Activated T-cell treated with anti-CD3 and anti-CD28 coated beads for 4 hours (primary cell): ENCODE data around the gene NXPH2.
"Not testable (repeated sequence)": the region's sequence is repeated elsewhere in the genome, so short reads cannot be mapped to it uniquely, and the experiment has no call there.

Source experiments
- DNase-seq: peaks from one replicate; pipeline ENCODE4 v3.0.0-alpha.2; 2020

The NXPH2 gene

DNA sequence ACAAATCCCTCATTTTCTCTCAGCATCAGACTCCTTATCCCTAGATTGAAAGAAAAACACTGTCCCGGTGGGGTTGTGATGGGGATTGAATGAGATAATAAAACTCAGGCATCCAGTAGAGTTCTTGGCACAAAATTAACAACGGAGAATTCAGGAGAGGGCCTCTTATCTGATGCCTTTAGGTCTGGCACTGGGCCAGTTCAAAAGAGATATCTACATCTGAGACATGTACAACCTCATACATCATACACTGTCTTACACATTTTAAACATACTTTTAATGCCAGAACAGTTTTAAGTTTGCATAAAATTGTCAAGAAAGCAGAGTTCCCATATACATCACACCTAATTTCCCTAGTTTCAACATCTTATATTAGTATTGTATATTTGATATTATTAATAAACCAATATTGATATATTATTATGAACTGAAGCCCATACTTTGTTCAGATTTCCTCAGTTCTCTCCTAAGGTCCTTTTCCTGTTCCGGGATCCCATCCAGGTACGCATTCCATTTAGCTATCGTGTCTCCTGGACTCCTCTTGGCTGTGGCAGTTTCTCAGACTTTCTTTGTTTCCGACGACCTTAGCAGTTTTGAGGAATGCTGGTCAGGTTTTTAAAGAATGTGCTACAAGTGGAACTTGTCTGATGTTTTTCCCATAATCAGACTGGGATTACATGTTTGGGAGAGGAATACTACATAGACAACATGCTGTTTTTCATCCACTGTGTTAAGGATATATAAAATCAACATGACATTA lies 27.8 kb downstream of the NXPH2 start:
- DNase-seq, result no peak

DNA sequence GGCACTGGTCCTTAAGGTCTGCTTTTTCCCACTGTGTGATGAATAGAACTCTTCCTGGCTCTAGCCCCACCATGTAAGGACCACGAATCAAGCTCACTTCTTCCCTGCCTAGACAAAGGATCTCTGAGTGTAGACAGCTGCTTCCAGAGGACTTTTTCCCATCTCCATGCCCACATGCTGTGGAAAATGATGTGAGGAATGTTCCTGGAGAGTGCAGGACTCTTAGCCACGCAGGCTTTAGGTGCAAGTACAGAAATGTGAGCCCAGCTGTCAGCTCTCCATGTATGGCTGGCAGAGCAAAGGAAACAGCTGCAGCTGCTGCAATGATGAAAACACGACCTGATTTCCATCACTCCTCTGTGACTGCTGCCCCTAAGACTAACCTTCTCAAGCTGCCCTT lies 35.5 kb downstream of the NXPH2 start:
- DNase-seq, result no peak

GRCh38 chr2:138742441-138743057 lies 37.6 kb downstream of the NXPH2 start:
- no peak for DNase-seq

GRCh38 chr2:138741851-138742250 lies 38.3 kb downstream of the NXPH2 start:
- no peak for DNase-seq

- DNase-seq, result not testable (repeated sequence)
Observed at GRCh38 chr2:138737009-138737554, 43.1 kb downstream of the NXPH2 start.

DNA sequence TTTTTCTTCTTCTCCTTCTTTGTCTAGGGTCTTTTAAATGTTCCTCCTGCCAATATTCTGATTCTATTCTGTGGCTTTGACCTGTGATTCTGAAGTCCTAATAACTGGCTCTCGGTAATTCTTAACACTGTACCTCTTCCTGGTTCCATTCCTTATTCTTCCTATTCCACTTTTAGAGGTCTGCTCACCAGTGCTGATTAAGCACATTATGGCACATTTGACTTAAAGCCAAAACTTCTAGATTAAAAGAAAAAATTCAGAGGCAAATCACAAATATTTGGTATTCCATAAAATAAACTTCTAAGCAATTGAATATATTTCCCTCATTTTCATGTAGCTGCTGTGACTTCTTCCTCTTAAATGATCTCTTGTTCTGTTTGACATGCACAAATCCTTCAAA lies 47.5 kb downstream of the NXPH2 start:
- no peak for DNase-seq

- no peak for DNase-seq
Observed at GRCh38 chr2:138730497-138731030, 49.6 kb downstream of the NXPH2 start.

DNA sequence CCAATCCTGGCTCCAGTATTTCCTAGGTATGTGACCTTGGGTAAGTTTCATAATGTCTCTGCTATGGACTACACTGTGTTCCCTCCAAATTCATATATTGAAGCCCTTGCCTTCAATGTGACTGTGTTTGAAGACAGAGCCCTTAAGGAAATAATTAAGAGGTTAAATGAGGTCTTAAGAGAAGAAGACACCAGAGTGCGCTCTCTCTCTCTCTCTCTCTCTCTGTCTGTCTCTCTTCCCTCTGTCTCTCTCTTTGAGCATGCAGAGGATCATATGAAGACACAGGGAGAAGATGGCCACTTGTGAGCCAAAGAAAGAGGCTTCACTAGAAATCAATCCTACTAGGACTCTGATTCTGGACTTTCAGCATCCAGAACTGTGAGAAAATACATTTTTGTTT lies 52.2 kb downstream of the NXPH2 start:
- DNase-seq, result no peak

- no peak for DNase-seq
Observed at GRCh38 chr2:138726681-138727080, 53.5 kb downstream of the NXPH2 start.

DNA sequence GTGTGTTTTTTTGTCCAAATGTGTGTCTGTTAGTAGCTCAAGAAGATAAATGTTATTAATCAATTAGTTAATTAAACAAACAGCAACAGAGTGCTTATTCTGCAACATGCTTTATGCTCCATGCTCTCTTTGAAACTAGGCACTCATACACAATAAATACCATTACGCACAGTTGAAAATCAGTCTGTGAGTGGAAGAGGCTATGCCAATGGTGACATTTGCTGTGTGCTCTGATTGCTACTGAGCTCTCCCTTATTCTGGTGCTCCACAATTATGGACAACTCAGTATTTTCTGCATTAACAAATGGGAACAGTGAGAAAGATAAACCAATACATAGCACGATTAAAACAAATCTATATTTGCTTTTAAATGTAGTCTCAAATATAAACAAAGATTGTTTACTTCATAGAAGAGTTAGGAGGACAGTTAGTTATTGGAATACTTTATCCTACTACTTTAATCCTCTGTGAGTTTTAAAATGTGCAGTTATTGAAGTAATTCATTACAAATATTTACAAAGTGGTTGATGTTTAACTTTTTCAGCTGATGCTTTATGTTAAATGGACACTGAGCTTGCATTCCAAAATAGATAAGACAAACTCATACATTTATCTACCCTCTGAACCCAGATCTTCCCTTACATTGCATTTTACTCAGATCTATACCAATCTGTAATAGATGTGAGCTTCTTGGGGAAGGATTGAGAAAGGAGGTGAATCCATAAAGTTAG lies 55.3 kb downstream of the NXPH2 start:
- no peak for DNase-seq

DNA sequence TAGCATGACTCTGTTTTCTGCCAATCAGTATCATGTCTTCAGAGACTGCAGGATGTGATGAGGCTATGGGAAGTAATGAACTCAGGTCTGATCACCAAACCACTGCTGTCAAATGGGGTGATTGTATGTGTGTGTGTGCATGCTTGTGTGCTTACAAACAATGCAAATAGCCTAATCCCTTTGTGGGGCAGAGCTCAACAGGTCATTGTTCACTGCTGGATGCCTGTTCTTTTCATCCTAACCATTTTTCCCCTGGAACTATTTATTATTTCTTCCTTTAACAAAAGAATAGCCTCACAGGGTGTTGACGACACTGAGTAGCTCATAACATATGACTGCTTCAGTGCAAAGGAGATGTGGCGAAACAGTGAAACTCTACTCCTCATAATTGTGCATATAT lies 55.9 kb downstream of the NXPH2 start:
- DNase-seq, result no peak

DNA sequence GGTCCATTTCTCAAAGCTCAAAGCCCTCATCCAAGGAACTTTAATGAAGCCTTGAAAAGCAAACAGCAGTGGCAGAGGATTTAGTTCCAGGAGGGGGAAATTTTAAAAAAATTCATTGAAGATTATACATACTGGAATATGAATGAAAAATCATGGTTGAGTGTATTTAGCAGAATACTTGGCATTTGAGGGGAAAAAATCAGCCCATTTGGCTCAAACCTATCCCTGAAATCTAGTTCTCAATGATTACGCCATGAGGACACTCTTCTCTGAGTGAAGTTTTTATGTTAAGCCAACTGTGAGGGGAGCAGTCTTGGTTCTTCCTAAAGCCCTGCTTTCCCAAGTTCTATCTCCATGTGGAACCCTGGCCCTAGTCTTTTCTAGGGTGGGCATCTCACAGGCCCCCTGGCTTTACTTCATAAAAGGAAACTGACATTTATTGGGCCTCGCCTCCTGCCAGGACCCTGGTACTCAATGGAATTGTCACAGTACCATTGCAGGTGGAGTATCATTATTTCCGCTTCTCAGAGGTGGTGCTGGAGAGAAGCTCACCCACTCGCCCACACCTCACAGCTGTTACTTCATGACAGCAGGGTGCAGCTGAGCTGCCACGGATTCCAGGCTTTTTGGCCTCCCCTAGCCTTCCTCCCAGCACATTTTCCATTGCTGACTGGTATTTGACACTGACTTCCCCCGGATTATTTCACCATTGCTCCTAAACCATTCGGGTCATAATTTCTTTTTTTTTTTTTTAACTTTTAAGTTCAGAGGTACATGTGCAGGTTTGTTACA lies 56.8 kb downstream of the NXPH2 start:
- DNase-seq, result no peak

GRCh38 chr2:138722316-138722715 lies 57.9 kb downstream of the NXPH2 start:
- no peak for DNase-seq

GRCh38 chr2:138720035-138720838 lies 60.0 kb downstream of the NXPH2 start:
- no peak for DNase-seq

GRCh38 chr2:138718405-138718804 lies 61.8 kb downstream of the NXPH2 start:
- DNase-seq, result no peak

DNA sequence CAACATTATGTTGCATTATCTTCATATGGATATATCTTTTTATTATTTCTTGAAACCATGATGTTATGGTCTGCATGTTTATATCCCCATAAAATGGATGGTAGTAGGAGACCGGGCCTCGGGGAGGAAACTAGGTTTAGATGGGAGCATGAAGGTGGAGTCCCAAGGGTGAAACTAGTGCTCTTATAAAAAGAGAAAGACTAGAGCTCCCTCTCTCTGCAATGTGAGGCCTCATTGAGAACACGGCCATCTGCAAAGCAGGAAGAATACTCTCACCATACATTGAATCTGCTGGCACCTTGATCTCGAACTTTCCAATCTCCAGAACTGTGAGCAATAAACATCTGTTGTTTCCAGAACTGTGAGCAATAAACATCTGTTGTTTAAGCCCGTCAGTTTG lies 64.0 kb downstream of the NXPH2 start:
- no peak for DNase-seq

DNA sequence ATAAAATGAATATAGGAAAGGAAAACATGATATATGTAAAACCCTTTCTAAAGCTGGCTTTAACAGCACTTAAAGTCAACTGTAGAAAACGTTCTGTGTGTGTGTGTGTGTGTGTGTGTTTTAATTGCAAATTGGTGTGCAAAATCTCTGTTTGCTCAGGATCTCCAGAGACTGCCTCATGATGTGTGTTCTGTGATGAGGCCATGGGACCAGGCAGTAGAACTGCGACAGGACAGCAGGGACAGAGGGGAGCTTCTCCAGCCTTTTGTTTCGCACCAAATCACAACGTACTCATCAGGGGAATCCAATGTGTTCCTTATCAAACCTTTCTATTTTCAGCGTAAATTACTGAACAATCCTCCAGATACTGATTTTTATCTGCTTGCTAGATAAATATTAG lies 66.7 kb downstream of the NXPH2 start:
- DNase-seq, result no peak

- DNase-seq, result no peak
Observed at GRCh38 chr2:138713069-138713496, 67.1 kb downstream of the NXPH2 start.

- no peak for DNase-seq
Observed at GRCh38 chr2:138712212-138712979, 67.8 kb downstream of the NXPH2 start.

DNA sequence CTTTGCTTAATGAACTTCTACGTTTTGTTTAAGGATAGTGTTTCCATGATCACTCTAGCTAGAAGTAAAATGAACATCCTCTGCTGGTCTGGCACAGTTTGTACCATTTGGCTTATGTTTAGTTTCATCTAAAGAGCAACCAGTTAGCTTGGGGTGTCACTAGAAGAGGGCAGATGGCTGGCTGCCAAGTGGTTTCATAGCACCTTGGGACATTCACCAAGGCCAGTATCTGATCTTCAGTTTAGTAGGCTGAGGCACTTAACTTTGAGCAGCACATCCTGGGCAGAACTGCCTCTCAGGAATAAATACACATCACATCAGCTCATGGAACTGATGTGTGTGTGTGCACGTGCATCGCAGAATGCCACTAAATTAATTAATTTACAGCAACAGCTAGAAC lies 68.4 kb downstream of the NXPH2 start:
- no peak for DNase-seq

DNA sequence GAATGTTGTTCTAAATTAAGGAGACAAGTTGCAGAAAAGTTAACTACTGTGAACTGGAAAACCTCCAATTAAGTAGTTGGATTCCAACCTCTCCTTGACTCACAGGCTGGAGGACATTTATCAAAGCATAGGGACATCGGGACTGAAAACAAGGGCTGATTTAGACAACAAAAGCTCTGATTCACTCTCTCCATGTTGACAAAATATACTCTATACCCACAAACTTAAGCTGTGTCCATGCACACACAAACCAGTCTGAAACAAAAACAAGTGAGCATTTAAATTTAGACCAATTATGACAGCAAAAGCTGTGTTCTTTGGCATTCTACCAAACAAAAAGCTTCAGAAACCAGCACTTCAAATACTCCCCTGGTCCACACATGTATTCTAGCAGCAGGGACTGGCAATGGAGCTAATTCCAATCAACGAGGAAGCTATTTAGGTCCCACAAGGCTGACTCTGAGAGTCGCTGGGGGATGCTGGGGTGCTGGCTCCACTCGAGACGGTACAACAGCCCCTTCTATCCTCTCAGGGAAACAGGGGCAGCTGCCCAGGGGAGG lies 71.4 kb downstream of the NXPH2 start:
- no peak for DNase-seq
